Panc1 (cell line): ENCODE measurements around the gene HCRTR1. TPM values are rescaled to one million over a fixed set of nuclear protein-coding genes. Genes with fewer than 3 reads are reported as not detected.

Experiments used
- ATAC-seq: fragments of 200-7000 bp; cut with Tn5 transposase; 2 replicates; pipeline ENCODE4 v1.9.1; 2020; ENCODE audit warnings: mild to moderate bottlenecking, moderate library complexity
- BruUV-seq: library from RNA; stranded (reverse); fragments of 400-500 nt; replicated peaks from 2 replicates; lab custom pipeline; 2021; lab: Mats Ljungman, UMichigan
- CTCF ChIA-PET: fragments of 300-600 bp; sonication (Branson Sonifier 250); formaldehyde crosslinking; loops from one replicate; lab custom pipeline; 2022; ENCODE audit warnings: antibody characterized with exemption; lab: Charles Lee
- POLR2A ChIA-PET: fragments of 300-600 bp; sonication (Branson Sonifier 250); formaldehyde crosslinking; loops from one replicate; lab custom pipeline; 2022; ENCODE audit warnings: antibody characterized with exemption; lab: Charles Lee
- DNase-seq: peaks from one replicate; pipeline ENCODE4 v3.0.0-alpha.2; 2010; ENCODE audit warnings: low read depth, low spot score
- H3K27ac ChIP-seq: 2 replicates; pipeline ENCODE4 v1.5.1; 2011; ENCODE audit warnings: mild to moderate bottlenecking, low read length, inconsistent platforms
- H3K27me3 ChIP-seq: fragments of 200-500 bp; sonication (Bioruptor generic); 2 replicates; pipeline ENCODE4 v1.6.0; 2014; ENCODE audit warnings: low read length, inconsistent platforms; ENCODE audit not compliant: control insufficient read depth, insufficient read depth
- H3K36me3 ChIP-seq: fragments of 200-500 bp; sonication (Bioruptor generic); 2 replicates; pipeline ENCODE4 v1.5.1; 2014; ENCODE audit warnings: inconsistent platforms, mild to moderate bottlenecking, low read length, moderate library complexity; ENCODE audit not compliant: control insufficient read depth, insufficient read depth
- H3K4me1 ChIP-seq: 2 replicates; pipeline ENCODE4 v1.5.1; 2011; ENCODE audit warnings: inconsistent platforms, mild to moderate bottlenecking, low read length, moderate library complexity; ENCODE audit not compliant: control insufficient read depth, insufficient read depth
- H3K4me3 ChIP-seq, 2 experiments: 2 replicates each; pipeline ENCODE4 v1.5.1; 2011 to 2012; ENCODE audit warnings: low read depth in 2 of 2, low read length in 2 of 2, mild to moderate bottlenecking in 2 of 2, inconsistent platforms in 1 of 2, moderate library complexity in 1 of 2
- H3K9me3 ChIP-seq: fragments of 200-500 bp; sonication (Bioruptor generic); 2 replicates; pipeline ENCODE4 v1.5.1; 2014; ENCODE audit warnings: low read depth, mild to moderate bottlenecking, inconsistent platforms, low read length, moderate library complexity; ENCODE audit not compliant: control insufficient read depth, insufficient read depth
- CTCF ChIP-seq: fragments of 450-650 bp; IDR thresholded peaks from 2 replicates; pipeline ENCODE4 v1.5.1; 2017; ENCODE audit warnings: mild to moderate bottlenecking
- POLR2AphosphoS5 ChIP-seq: IDR thresholded peaks from 2 replicates; pipeline ENCODE4 v1.6.1; 2012; ENCODE audit warnings: mild to moderate bottlenecking, low read depth, low read length, moderate library complexity
- SIN3A ChIP-seq: IDR thresholded peaks from 2 replicates; pipeline ENCODE4 v1.6.1; 2012; ENCODE audit warnings: low read depth, mild to moderate bottlenecking, low read length, moderate library complexity, borderline replicate concordance; ENCODE audit not compliant: insufficient read depth
- TCF7L2 ChIP-seq: IDR thresholded peaks from 2 replicates; pipeline ENCODE4 v1.6.1; 2011; ENCODE audit warnings: mild to moderate bottlenecking, low read depth, low read length, inconsistent platforms
- in situ Hi-C: cut with HindIII; loops from 2 replicates; pipeline ENCODE4 v1.10.0; 2016; ENCODE audit warnings: low sequenced_read_pairs, low pct_unique_long_range_greater_than_20kb
- intact Hi-C: fragments of 100-400 bp; cut with micrococcal nuclease; formaldehyde crosslinking; loops from one replicate; pipeline ENCODE4 v1.10.0; 2022; ENCODE audit not compliant: unreplicated experiment
- total RNA-seq: library from RNA; stranded (reverse); gene quantifications from one replicate; pipeline ENCODE4 v1.2.1, GENCODE V29; 2021; ENCODE audit not compliant: unreplicated experiment
- TF ChIP-seq, protein P1 (sequence below), 2 experiments: IDR thresholded peaks; 2 replicates each; pipeline ENCODE4 v1.6.1; 2011 to 2012; ENCODE audit warnings: low read depth in 2 of 2, control low read depth in 1 of 2, low read length in 1 of 2, mild to moderate bottlenecking in 1 of 2, moderate library complexity in 1 of 2; ENCODE audit not compliant: insufficient read depth in 1 of 2

HCRTR1 gene
- total RNA-seq, 1 experiment from 2014 or later = 0.18 TPM

GRCh38 chr1:31591425-31592093 is 25.9 kb upstream of the HCRTR1 start:
- in situ Hi-C loops = no loop called here
- TF ChIP-seq CTCF (no peak), TCF7L2 (no peak), SIN3A (no peak), POLR2AphosphoS5 (no peak)
- TF ChIP-seq, protein P1, sequence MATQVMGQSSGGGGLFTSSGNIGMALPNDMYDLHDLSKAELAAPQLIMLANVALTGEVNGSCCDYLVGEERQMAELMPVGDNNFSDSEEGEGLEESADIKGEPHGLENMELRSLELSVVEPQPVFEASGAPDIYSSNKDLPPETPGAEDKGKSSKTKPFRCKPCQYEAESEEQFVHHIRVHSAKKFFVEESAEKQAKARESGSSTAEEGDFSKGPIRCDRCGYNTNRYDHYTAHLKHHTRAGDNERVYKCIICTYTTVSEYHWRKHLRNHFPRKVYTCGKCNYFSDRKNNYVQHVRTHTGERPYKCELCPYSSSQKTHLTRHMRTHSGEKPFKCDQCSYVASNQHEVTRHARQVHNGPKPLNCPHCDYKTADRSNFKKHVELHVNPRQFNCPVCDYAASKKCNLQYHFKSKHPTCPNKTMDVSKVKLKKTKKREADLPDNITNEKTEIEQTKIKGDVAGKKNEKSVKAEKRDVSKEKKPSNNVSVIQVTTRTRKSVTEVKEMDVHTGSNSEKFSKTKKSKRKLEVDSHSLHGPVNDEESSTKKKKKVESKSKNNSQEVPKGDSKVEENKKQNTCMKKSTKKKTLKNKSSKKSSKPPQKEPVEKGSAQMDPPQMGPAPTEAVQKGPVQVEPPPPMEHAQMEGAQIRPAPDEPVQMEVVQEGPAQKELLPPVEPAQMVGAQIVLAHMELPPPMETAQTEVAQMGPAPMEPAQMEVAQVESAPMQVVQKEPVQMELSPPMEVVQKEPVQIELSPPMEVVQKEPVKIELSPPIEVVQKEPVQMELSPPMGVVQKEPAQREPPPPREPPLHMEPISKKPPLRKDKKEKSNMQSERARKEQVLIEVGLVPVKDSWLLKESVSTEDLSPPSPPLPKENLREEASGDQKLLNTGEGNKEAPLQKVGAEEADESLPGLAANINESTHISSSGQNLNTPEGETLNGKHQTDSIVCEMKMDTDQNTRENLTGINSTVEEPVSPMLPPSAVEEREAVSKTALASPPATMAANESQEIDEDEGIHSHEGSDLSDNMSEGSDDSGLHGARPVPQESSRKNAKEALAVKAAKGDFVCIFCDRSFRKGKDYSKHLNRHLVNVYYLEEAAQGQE (IDR thresholded peaks at IDR 0.05; ENCODE audit: insufficient read depth in 1 of 2, low read depth in 2 of 2, low read length in 1 of 2) = no peak
- no TSS peak for BruUV-seq
- no peak overlapping the region for H3K4me3 ChIP-seq
- H3K9me3 ChIP-seq = no peaks in the 10 kb centered on the region
- no peaks in the 10 kb centered on the region for H3K36me3 ChIP-seq
- intact Hi-C loops = loop anchor here (2.0 kb wide), 1 partner anchor 27 kb away; no protein-coding TSS in a partner anchor
- H3K27ac ChIP-seq = peak overlapping the region; percentile 32; the same call in 1 of the 2 replicates
- peaks cover 31% of the 10 kb centered on the region for H3K4me1 ChIP-seq
- ATAC-seq = 0 out of 2 replicates have a peak, but pooled peaks have one; percentile 22
- no peaks in the 10 kb centered on the region for H3K27me3 ChIP-seq
- POLR2A ChIA-PET = no interaction called here
- CTCF ChIA-PET = interaction anchor here (1.1 kb wide), 1 partner anchor 42 kb away, joined by 3 read pairs; no protein-coding TSS in a partner anchor
- DNase-seq = no peak

- no peak overlapping the region for H3K4me3 ChIP-seq
- no peaks in the 10 kb centered on the region for H3K27me3 ChIP-seq
- POLR2A ChIA-PET = no interaction called here
- intact Hi-C loops (loop anchor here (2.0 kb wide), 1 partner anchor 27 kb away; no protein-coding TSS in a partner anchor), in situ Hi-C loops (no loop called here)
- CTCF ChIA-PET = no interaction called here
- no TSS peak for BruUV-seq
- H3K36me3 ChIP-seq = no peaks in the 10 kb centered on the region
- no peak for ATAC-seq
- H3K9me3 ChIP-seq = no peaks in the 10 kb centered on the region
- DNase-seq = no peak
- peak overlapping the region; percentile 32; the same call in 1 of the 2 replicates for H3K27ac ChIP-seq
- no peak for TF ChIP-seq SIN3A
- TF ChIP-seq, protein P1 (IDR thresholded peaks at IDR 0.05; ENCODE audit: insufficient read depth in 1 of 2, low read depth in 2 of 2, low read length in 1 of 2) = no peak
- no peak for TF ChIP-seq POLR2AphosphoS5
- TF ChIP-seq TCF7L2 = no peak
- no peak for TF ChIP-seq CTCF
- H3K4me1 ChIP-seq = peaks cover 33% of the 10 kb centered on the region
Measured at GRCh38 chr1:31592132-31592531, 25.4 kb upstream of the HCRTR1 start.
